HG03342 (cell line): ENCODE measurements around the gene TRAPPC2L.

ENCODE experiments used
- ATAC-seq: cut with Tn5 transposase; IDR thresholded peaks from one replicate; pipeline ENCODE4 v1.9.1; 2021; ENCODE audit warnings: mild to moderate bottlenecking, moderate library complexity; ENCODE audit not compliant: unreplicated experiment

The TRAPPC2L gene

DNA sequence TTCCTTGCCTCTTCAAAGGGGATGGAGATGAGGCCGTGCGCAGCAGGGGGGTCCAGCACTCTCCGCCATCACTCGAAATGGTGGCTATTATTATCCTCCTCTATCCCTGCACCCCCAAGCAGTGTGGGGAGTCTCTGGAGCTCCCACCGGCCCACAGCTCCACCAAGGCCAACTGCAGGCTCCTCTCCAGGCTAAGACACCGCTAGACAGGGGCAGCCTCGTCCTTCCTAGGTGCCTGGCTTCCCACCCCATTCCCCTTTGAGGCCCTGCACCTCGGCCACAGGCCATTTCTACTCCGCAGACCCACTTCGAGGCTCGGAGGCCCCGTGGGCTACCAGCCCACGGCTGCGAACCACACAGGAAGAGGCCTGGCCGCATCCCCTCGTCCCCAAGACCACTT is 49.1 kb downstream of the TRAPPC2L start:
- ATAC-seq, result no peak

DNA sequence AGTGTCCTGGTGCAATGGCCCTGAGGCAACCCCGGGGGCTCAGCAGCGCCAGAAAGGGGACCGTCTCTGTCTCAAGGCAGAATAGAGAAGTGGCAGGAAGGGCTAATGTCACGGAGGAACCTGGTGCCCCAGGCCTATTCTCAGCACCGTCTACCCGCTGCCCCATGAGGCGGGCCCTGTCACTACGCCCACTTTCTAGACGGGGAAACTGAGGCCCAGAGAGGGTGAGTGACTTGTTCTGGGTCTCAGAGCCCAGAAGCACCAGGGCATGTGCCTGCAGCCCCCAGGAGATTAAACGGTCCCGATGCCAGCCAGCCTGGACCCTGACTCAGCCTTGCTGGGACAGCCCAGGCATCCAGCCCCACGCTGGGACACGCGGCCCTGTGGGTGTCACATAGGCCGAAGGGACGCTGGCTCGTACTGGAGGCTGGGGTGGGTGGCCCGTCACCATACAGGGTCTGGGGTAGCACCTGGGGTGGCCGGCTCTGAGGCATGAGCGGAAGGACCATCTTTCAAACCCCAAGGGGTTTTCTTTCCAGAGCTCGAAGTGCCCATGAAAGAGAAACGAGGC is 49.7 kb downstream of the TRAPPC2L start:
- no peak for ATAC-seq

DNA sequence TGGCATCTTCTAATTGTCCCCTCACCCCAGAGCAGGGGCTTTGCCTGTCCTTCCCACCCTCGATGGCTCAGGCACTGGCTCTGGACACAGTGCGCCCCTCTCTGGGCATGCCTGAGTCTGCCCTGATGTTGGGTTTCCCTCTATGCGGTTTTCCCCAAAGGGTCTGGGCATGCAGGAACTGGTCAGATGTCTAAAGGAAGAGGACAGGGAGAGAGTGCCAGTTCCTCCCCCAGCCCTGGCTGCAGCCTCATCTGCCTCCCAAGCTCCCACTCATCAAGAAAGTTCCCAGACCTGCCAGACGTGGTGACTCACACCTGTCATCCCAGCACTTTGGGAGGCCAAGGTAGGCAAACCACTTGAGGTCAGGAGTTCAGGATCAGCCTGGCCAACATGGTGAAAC is 50.8 kb downstream of the TRAPPC2L start:
- no peak for ATAC-seq

DNA sequence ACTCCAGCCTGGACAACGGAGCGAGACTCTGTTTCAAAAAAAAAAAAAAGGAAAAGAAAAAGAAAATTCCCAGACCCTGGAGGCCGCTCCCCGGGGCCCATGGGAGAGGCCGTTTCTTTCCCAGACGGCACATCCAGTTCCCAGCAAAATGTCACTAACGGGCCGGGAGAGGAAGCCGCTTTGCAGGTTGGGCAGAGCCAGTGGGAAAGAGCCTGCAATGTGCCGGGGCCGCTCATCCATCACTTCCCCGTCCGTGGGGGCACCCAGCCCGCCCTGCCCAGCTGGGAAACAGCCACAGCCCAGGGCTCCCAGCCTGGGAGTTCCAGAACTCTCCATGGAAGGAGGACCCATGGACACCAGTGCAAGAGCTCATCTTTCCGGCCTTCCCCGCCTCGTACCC is 51.4 kb downstream of the TRAPPC2L start:
- ATAC-seq, result no peak

DNA sequence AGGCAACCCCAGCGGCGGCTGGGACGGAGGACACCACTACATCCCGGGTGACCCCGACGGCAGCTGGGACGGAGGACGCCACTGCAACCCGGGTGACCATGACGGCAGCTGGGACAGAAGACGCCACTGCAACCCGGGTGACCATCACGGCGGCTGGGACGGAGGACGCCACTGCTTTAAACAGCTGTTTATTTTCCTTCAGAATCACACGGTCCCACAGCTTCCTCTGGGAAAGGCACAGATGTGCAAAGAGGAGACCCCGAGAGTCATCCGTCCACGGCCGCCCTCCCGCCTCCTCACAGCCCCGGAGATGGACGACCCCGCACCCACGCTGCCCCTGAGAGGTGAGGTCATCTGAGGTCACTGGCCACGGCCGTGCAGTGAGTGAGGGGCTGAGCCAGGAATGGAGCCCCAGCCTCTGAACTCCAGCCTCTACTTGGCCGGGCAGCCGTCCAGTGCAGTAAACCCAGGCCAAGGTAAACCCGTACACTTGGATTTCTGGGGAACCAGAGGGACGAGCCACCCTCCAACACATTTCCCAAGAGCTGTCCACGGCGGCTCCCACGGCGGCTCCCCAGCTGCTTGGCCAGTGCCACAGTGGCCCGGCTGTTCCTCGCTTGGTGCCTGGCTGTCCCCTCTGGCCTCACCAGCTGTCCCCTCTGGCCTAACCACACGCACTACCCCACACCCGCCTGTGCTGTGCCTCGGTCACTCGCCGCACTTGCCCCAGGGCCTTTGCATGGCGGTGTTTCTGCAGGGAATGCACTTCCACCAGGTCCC is 52.7 kb downstream of the TRAPPC2L start:
- no peak for ATAC-seq

DNA sequence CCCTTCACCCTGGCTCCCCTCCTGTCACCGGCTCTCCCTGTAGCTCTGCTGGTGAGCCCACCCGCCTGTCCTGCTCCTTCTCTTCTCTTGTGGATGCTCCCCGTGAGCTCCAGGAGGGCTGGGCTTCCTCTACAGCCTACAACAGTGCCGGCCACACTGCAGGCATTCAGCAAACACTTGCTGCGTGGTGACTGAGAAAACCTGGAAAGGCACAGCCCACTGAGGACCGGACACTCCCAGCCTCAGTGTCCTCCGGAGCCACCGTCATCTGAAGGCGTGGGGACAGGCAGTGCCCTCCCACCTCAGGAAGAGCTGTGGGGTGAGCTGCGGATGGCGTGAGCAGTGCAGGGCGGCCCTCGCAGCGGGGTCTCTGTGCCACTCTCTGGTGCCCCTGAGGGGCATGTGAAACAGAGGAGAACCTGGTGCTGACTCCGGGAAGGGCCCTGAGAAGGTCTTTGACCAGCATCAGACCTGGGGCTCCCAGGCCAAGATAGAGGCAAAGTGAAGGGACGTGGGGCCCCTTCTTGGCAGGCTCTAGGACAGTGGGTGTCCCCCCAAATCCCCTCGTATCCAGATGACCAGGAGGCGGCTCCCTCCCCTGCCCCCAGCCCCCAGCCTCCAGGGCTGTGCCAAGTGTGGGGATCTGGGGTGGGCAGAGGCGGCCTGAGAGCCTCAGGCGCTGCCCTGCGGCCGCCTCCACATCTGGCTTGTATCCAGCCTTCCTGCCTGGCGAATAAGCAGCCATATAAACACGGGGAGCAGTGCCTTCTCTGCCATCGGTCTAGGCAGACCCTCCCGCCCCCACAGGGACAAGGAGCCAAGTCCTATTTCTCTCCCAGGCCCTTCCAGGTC is 53.6 kb downstream of the TRAPPC2L start:
- no peak for ATAC-seq

DNA sequence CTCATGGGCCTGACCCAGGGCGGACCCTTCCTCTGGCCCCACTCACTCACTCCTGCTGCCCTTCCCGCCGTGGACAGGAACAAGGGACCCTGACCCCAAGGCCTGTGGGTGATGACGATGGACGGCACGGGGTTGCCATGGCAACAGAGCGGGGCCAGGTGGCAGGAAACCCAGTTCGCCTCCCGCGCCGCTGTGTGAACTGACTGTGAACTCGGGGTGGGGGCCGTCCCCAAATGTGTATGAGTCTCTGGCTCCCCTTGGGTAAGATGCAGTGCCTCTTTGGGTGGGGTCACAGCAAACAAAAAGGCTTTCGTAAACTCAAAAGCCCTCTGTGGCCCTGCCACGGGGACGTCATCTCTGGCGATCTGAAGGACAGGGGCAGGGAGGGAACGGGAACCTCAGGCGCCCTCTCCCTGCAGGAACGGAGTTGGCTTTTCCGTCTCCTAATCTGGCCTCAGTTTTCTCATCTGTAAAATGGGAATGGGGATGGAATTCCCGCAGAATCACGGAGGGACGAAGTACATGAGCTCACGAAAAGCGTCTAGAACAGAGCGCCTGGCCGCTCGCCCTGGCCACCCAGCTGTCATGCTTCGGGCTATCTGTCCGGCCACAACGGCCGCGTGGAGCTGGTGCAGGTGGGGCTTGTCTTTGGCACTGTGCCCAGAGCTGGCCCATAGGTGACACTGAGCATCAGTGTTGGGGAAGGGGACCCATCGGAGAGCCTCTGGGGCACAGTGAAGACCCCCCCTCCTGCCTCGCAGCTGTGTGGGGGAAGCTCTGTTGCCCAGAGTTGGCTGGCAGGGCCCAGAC is 54.4 kb downstream of the TRAPPC2L start:
- ATAC-seq, result no peak

DNA sequence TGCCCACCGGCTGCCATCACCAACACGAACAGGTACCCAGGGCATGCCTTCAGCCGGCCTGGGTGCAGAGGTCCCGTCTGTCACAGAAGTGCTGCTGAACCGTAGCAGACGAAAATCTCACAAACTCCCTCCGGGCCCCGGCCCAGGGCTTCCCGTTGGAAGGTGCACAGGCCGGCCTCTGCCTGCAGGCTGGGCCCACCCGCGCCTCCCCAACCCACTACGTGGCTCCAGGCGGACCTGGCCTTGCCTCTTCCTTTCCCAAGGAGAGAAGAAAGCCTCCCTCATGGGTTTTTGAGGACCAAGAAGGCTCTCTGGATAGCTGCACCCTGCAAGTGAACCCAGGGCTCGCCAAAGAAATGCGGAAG is 55.0 kb downstream of the TRAPPC2L start:
- no peak for ATAC-seq
